Fibroblast of pulmonary artery (primary cell): ENCODE measurements around the gene MSH2.
"Not testable (repeated sequence)": the region's sequence is repeated elsewhere in the genome, so short reads cannot be mapped to it uniquely, and the experiment has no call there.

Source experiments
- DNase-seq: peaks from one replicate; pipeline ENCODE4 v3.0.0-alpha.2; 2010; ENCODE audit warnings: low read depth
- H3K4me3 ChIP-seq: replicated peaks from 2 replicates; pipeline ENCODE4 v1.5.1; 2011; ENCODE audit warnings: low read depth, mild to moderate bottlenecking, control low read depth, low read length, moderate library complexity
- CTCF ChIP-seq: IDR thresholded peaks from 2 replicates; pipeline ENCODE4 v1.5.1; 2011; ENCODE audit warnings: mild to moderate bottlenecking, control low read depth, low read length, inconsistent platforms; ENCODE audit errors: missing control alignments

MSH2 gene

GRCh38 chr2:47414682-47415458, 11.9 kb downstream of the MSH2 start:
- no peak for TF ChIP-seq CTCF
- DNase-seq: no peak

GRCh38 chr2:47420214-47420613, 17.3 kb downstream of the MSH2 start:
- H3K4me3 ChIP-seq: no peak overlapping the region
- DNase-seq: no peak
- TF ChIP-seq CTCF: no peak

More at GRCh38 chr2:47414682-47415458, 11.9 kb downstream of the MSH2 start:
- H3K4me3 ChIP-seq: no peak overlapping the region

GRCh38 chr2:47420683-47421082, 17.7 kb downstream of the MSH2 start:
- H3K4me3 ChIP-seq, DNase-seq: not testable (repeated sequence)

GRCh38 chr2:47422016-47422415, 19.1 kb downstream of the MSH2 start:
- TF ChIP-seq CTCF: no peak
- no peak for DNase-seq
- no peak overlapping the region for H3K4me3 ChIP-seq

- no peak overlapping the region for H3K4me3 ChIP-seq
- no peak for TF ChIP-seq CTCF
- peak; percentile 42 for DNase-seq
Measured at GRCh38 chr2:47422560-47422959, 19.6 kb downstream of the MSH2 start.

- DNase-seq: no peak
- H3K4me3 ChIP-seq: no peak overlapping the region
- no peak for TF ChIP-seq CTCF
Measured at GRCh38 chr2:47426786-47427185, 23.8 kb downstream of the MSH2 start.

- TF ChIP-seq CTCF: no peak
- H3K4me3 ChIP-seq: no peak overlapping the region
- peak; percentile 71 for DNase-seq
Measured at GRCh38 chr2:47429795-47430194, 26.8 kb downstream of the MSH2 start.

GRCh38 chr2:47433006-47433405, 30.1 kb downstream of the MSH2 start:
- H3K4me3 ChIP-seq: not testable (repeated sequence)

GRCh38 chr2:47433445-47433844, 30.5 kb downstream of the MSH2 start:
- not testable (repeated sequence) for DNase-seq, H3K4me3 ChIP-seq

More at GRCh38 chr2:47433006-47433405, 30.1 kb downstream of the MSH2 start:
- not testable (repeated sequence) for DNase-seq
